GM20000 (cell line): Measurements from ENCODE around the gene ZNF236.

ENCODE experiments used
- DNase-seq: peaks from one replicate; pipeline ENCODE4 v3.0.0; 2012; ENCODE audit warnings: low spot score
- CTCF ChIP-seq: IDR thresholded peaks from 2 replicates; pipeline ENCODE4 v1.5.1; 2012; ENCODE audit warnings: mild to moderate bottlenecking, control low read depth; ENCODE audit errors: extremely low read depth, missing control alignments

Gene ZNF236

GRCh38 chr18:77006305-77007175 lies 184.2 kb downstream of the ZNF236 start:
- no peak for TF ChIP-seq CTCF

GRCh38 chr18:77007251-77007650 lies 184.9 kb downstream of the ZNF236 start:
- DNase-seq: no peak
- no peak for TF ChIP-seq CTCF

More at GRCh38 chr18:77006305-77007175, 184.2 kb downstream of the ZNF236 start:
- DNase-seq: no peak

GRCh38 chr18:77008006-77008405 lies 185.6 kb downstream of the ZNF236 start:
- DNase-seq: no peak
- TF ChIP-seq CTCF: no peak

GRCh38 chr18:77008576-77009315 lies 186.4 kb downstream of the ZNF236 start:
- TF ChIP-seq CTCF: no peak
- DNase-seq: no peak

GRCh38 chr18:77009675-77010074 lies 187.3 kb downstream of the ZNF236 start:
- no peak for DNase-seq
- no peak for TF ChIP-seq CTCF

GRCh38 chr18:77012120-77012519 lies 189.8 kb downstream of the ZNF236 start:
- no peak for TF ChIP-seq CTCF
- DNase-seq: no peak
